Prostate gland (tissue), 2 donors: ENCODE measurements around the gene ATL3.

Source experiments
- POLR2AphosphoS5 ChIP-seq: sonication (generic); formaldehyde crosslinking; IDR thresholded peaks from one replicate; pipeline ENCODE4 v1.6.1; 2017; ENCODE audit warnings: antibody characterized with exemption
- TF ChIP-seq, protein P1 (sequence below), 4 experiments: fragments of 200-600 bp in 2 of 4; fragments of 450-650 bp in 2 of 4; sonication (generic) in 2 of 4; IDR thresholded peaks; 1 replicate in 3 of 4; 2 replicates in 1 of 4; pipeline ENCODE4 v1.5.1; 2016 to 2019; ENCODE audit warnings: antibody characterized with exemption in 4 of 4, mild to moderate bottlenecking in 2 of 4, moderate library complexity in 2 of 4

DNA sequence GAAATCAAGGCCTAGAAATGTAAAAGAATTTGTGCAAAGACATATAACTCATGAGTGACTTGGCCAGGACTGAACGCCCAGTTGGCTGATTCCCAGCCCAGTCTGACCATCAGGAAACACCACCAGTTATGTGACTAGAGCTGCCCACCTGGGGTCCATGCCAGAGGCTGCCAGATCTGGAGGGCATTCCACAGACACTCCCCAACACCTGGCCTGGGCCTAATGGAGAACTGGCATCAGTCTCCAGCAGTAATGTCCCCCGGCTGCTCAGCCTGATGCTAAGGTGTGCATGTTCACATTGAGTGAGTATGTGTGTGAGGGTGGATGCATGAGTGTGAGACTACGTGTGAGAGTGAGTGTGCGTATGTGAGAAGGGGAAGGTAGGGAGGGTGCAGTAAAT, 72.6 kb downstream of the ATL3 start:
- TF ChIP-seq, protein P1, sequence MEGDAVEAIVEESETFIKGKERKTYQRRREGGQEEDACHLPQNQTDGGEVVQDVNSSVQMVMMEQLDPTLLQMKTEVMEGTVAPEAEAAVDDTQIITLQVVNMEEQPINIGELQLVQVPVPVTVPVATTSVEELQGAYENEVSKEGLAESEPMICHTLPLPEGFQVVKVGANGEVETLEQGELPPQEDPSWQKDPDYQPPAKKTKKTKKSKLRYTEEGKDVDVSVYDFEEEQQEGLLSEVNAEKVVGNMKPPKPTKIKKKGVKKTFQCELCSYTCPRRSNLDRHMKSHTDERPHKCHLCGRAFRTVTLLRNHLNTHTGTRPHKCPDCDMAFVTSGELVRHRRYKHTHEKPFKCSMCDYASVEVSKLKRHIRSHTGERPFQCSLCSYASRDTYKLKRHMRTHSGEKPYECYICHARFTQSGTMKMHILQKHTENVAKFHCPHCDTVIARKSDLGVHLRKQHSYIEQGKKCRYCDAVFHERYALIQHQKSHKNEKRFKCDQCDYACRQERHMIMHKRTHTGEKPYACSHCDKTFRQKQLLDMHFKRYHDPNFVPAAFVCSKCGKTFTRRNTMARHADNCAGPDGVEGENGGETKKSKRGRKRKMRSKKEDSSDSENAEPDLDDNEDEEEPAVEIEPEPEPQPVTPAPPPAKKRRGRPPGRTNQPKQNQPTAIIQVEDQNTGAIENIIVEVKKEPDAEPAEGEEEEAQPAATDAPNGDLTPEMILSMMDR (IDR thresholded peaks at IDR 0.05): no peak
- no peak for TF ChIP-seq POLR2AphosphoS5
